ENCODE data around the gene ARHGEF28.

ARHGEF28 gene

DNA sequence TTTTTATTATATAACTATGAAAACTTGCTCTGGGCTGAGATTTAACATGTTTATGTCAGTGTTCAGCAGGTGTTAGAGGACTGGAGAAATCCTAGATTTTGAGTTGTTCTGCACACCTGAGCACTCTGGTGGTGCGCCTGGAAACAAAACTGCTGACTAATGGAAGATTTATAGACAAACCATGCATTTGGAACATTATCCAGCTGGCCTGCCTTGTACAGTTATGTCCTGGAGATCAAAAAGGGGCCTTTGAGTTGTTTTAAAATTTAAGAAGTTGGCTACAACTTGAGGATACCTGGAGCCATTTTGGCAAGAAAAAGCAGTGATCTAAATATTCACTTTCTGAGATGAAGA is 5.7 kb upstream of the ARHGEF28 start:
- TF ChIP-seq, protein P1, sequence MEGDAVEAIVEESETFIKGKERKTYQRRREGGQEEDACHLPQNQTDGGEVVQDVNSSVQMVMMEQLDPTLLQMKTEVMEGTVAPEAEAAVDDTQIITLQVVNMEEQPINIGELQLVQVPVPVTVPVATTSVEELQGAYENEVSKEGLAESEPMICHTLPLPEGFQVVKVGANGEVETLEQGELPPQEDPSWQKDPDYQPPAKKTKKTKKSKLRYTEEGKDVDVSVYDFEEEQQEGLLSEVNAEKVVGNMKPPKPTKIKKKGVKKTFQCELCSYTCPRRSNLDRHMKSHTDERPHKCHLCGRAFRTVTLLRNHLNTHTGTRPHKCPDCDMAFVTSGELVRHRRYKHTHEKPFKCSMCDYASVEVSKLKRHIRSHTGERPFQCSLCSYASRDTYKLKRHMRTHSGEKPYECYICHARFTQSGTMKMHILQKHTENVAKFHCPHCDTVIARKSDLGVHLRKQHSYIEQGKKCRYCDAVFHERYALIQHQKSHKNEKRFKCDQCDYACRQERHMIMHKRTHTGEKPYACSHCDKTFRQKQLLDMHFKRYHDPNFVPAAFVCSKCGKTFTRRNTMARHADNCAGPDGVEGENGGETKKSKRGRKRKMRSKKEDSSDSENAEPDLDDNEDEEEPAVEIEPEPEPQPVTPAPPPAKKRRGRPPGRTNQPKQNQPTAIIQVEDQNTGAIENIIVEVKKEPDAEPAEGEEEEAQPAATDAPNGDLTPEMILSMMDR (IDR thresholded peaks at IDR 0.05; ENCODE audit: control insufficient read depth, insufficient read depth, low read depth, low read length, missing control alignments), result no peak
- DNase-seq (ENCODE audit: low read depth), result no peak
- no peak overlapping the region for H3K4me3 ChIP-seq (ENCODE audit: control insufficient read depth, low read depth, low read length)

DNA sequence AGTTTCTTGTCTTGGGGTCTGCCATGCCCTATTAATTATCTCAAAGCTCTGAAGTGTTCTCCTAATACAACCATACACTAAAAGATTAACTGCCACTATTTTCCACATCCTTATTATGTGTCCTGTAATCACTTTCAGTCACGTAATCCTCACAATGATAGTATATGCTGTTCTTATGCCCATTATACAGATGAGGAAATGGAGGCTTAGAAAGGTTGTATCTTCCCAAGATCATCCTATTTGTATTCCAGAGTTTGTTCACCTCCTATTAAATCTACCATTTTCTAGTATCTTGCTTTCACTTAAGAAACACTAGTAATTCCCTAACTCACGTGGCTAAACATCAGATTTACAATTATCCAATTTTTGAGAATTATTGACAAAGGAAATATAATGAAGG is 2.9 kb upstream of the ARHGEF28 start:
- DNase-seq (ENCODE audit: low read depth), result no peak
- TF ChIP-seq, protein P1 (IDR thresholded peaks at IDR 0.05; ENCODE audit: control insufficient read depth, insufficient read depth, low read depth, low read length, missing control alignments), result no peak
- no peak overlapping the region for H3K4me3 ChIP-seq (ENCODE audit: control insufficient read depth, low read depth, low read length)

DNA sequence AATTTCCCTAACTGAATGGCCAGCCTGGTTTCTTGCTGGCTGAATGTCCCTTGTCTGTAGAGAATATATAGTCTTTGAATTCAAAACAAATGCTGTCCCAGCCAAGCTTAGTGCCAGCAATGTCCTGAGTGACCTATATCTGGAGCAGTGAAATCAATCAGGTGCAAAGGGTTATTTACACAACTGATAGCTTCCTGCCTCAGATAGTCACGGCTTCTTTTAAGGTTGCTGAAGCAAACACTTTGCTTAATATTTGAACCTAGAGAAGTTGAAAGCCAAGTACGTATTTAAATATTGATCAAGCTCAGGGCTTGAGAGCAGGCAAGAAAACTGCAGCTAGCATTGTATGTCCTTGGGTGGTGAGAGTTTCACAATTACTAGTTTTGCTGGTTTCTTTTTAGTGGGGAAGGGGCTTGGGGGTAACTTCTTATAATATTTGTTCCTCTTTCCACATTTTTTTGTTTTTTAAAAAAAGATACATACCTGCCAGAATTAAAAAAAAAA is 2.0 kb upstream of the ARHGEF28 start:
- TF ChIP-seq, protein P1 (IDR thresholded peaks at IDR 0.05; ENCODE audit: control insufficient read depth, insufficient read depth, low read depth, low read length, missing control alignments), result no peak
- no peak overlapping the region for H3K4me3 ChIP-seq (ENCODE audit: control insufficient read depth, low read depth, low read length)
- DNase-seq (ENCODE audit: low read depth), result no peak

DNA sequence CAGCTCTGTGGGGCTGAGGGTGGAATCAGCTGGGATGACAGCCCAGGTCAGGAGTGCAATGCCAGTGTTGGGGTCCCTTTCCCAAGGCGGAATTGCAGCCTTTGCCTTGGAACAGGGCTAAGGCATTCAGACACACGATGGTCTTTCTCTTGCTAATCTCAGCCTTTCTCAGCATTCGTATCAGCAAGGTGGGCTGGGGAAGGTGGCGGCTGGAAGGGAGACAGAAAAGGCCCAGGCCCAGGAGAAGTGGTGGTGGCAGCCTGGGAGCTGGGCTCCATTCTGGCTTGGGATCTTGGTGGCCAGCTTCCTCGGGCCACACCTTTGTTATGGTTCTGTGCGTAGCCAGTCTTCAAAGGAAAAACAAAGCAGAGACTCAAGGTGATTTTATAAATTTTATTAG is 1.1 kb upstream of the ARHGEF28 start:
- TF ChIP-seq, protein P1 (IDR thresholded peaks at IDR 0.05; ENCODE audit: control insufficient read depth, insufficient read depth, low read depth, low read length, missing control alignments), result no peak
- no peak overlapping the region for H3K4me3 ChIP-seq (ENCODE audit: control insufficient read depth, low read depth, low read length)
- DNase-seq (ENCODE audit: low read depth), result no peak

DNA sequence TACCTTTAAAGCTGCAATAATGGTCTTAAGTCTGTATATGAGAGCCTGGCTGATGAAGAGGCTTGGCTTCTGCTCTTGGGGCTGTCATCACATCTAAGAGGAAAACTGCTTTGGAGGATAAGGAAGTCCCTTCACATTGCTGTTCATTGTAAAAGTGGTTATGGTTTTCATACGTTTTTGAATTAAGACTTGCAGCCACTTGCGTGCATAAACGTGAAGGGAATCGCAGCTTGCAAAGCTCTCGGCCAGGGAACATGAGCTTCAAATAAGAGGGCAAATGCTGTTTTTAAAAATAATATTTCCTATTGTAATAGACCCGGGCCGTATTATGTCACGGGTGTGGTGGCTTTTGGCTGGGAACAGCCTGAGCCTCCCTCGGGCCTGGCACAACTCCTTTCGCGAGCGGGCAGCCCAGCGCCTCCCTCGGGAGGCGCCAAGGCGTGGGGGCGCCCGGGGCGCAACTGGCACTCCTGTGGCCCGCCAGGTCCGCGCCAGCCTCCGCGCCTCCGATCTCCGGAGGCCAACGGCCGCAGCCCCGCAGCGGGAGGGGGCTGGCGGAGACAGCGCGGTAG is 538 bp upstream of the ARHGEF28 start:
- H3K4me3 ChIP-seq (ENCODE audit: control insufficient read depth, low read depth, low read length), result peak overlapping the region; percentile 55
- no peak for DNase-seq (ENCODE audit: low read depth)
- TF ChIP-seq, protein P1 (IDR thresholded peaks at IDR 0.05; ENCODE audit: control insufficient read depth, insufficient read depth, low read depth, low read length, missing control alignments), result no peak

DNA sequence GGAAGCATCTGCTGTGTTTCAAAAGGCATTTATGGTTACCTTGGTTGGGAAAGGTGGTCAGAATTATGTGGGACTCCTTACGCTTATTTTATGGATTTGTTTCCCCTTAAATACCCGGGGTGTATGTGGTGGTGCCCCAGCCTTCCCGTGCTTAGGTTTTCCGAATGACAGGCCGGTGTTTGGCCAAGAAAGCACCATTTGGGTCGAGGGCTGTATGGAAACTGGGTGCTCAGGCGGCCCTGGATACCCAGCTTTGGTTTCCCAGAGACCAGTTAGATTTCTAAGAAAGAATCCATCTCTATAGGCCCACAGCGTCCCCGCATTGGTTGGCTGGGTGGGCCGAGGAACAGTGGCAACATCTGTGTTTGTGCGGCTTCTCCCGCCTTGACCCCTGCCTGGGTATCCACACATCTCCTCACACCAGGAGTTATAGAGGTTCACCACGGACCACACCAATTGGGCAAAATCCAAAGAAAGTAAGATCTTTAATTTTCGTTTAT is 868 bp downstream of the ARHGEF28 start:
- TF ChIP-seq, protein P1 (IDR thresholded peaks at IDR 0.05; ENCODE audit: control insufficient read depth, insufficient read depth, low read depth, low read length, missing control alignments), result no peak
- peak overlapping the region; percentile 55 for H3K4me3 ChIP-seq (ENCODE audit: control insufficient read depth, low read depth, low read length)
- no peak for DNase-seq (ENCODE audit: low read depth)
